ENCODE results near the gene TAF4B.

The TAF4B gene

DNA sequence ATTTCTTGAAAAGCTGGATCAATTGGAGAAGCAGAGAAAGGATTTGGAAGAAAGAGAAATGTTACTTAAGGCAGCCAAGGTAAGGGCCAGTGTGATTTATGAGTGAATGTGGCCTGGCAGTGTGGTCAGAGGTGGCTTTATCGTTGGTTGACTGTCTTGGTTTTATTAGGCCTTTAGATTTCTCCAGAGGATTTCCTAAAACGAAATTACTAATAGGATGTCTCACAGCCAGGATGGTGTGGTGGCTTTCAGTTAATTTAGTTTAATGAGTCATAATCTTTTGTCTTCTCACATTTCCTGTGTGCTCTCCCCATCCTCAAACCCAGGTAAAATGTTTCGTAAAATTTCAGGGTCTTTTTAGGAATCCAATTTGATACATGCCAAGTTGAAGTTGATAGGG is 100.8 kb downstream of the TAF4B start:
- no peak overlapping the region for H3K4me3 ChIP-seq (ENCODE audit: low read depth, low read length)
- no peaks in the 10 kb centered on the region for H3K9me3 ChIP-seq (ENCODE audit: control insufficient read depth, insufficient read depth, low read depth, low read length)
- peaks cover 5 to 20% of the 10 kb centered on the region in 2 experiments; a peak in 2 of 3 replicates for H3K36me3 ChIP-seq (ENCODE audit: control insufficient read depth in 2 of 2, insufficient read depth in 1 of 2, low read length in 2 of 2)
- CTCF ChIA-PET, result interaction anchor here (0.6 kb wide), 1 partner anchor 720 kb away, joined by 3 read pairs; no protein-coding TSS in a partner anchor
- H3K27ac ChIP-seq (ENCODE audit: extremely low read depth, low read depth, low read length), result no peak overlapping the region
- H3K4me1 ChIP-seq (ENCODE audit: control insufficient read depth, insufficient read depth, low read length), result no peaks in the 10 kb centered on the region
- TF ChIP-seq ZNF677 (tag by site-specific recombination; IDR thresholded peaks at IDR 0.05) (no peak), YY2 (tag by site-specific recombination; IDR thresholded peaks at IDR 0.05) (no peak), ZNF114 (tag by site-specific recombination; IDR thresholded peaks at IDR 0.05) (no peak), ZNF350 (tag by site-specific recombination; IDR thresholded peaks at IDR 0.05) (no peak), SCRT1 (tag by site-specific recombination; IDR thresholded peaks at IDR 0.05; ENCODE audit: borderline replicate concordance) (no peak)
- TF ChIP-seq, protein P1, sequence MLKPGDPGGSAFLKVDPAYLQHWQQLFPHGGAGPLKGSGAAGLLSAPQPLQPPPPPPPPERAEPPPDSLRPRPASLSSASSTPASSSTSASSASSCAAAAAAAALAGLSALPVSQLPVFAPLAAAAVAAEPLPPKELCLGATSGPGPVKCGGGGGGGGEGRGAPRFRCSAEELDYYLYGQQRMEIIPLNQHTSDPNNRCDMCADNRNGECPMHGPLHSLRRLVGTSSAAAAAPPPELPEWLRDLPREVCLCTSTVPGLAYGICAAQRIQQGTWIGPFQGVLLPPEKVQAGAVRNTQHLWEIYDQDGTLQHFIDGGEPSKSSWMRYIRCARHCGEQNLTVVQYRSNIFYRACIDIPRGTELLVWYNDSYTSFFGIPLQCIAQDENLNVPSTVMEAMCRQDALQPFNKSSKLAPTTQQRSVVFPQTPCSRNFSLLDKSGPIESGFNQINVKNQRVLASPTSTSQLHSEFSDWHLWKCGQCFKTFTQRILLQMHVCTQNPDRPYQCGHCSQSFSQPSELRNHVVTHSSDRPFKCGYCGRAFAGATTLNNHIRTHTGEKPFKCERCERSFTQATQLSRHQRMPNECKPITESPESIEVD (tag by site-specific recombination; IDR thresholded peaks at IDR 0.05), result no peak
- TF ChIP-seq, protein P2, sequence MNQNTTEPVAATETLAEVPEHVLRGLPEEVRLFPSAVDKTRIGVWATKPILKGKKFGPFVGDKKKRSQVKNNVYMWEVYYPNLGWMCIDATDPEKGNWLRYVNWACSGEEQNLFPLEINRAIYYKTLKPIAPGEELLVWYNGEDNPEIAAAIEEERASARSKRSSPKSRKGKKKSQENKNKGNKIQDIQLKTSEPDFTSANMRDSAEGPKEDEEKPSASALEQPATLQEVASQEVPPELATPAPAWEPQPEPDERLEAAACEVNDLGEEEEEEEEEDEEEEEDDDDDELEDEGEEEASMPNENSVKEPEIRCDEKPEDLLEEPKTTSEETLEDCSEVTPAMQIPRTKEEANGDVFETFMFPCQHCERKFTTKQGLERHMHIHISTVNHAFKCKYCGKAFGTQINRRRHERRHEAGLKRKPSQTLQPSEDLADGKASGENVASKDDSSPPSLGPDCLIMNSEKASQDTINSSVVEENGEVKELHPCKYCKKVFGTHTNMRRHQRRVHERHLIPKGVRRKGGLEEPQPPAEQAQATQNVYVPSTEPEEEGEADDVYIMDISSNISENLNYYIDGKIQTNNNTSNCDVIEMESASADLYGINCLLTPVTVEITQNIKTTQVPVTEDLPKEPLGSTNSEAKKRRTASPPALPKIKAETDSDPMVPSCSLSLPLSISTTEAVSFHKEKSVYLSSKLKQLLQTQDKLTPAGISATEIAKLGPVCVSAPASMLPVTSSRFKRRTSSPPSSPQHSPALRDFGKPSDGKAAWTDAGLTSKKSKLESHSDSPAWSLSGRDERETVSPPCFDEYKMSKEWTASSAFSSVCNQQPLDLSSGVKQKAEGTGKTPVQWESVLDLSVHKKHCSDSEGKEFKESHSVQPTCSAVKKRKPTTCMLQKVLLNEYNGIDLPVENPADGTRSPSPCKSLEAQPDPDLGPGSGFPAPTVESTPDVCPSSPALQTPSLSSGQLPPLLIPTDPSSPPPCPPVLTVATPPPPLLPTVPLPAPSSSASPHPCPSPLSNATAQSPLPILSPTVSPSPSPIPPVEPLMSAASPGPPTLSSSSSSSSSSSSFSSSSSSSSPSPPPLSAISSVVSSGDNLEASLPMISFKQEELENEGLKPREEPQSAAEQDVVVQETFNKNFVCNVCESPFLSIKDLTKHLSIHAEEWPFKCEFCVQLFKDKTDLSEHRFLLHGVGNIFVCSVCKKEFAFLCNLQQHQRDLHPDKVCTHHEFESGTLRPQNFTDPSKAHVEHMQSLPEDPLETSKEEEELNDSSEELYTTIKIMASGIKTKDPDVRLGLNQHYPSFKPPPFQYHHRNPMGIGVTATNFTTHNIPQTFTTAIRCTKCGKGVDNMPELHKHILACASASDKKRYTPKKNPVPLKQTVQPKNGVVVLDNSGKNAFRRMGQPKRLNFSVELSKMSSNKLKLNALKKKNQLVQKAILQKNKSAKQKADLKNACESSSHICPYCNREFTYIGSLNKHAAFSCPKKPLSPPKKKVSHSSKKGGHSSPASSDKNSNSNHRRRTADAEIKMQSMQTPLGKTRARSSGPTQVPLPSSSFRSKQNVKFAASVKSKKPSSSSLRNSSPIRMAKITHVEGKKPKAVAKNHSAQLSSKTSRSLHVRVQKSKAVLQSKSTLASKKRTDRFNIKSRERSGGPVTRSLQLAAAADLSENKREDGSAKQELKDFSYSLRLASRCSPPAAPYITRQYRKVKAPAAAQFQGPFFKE (tag by site-specific recombination; IDR thresholded peaks at IDR 0.05; ENCODE audit: borderline replicate concordance), result no peak
- TF ChIP-seq, protein P3, sequence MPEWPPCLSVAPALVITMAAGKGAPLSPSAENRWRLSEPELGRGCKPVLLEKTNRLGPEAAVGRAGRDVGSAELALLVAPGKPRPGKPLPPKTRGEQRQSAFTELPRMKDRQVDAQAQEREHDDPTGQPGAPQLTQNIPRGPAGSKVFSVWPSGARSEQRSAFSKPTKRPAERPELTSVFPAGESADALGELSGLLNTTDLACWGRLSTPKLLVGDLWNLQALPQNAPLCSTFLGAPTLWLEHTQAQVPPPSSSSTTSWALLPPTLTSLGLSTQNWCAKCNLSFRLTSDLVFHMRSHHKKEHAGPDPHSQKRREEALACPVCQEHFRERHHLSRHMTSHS (tag by site-specific recombination; IDR thresholded peaks at IDR 0.05), result no peak
- POLR2A ChIA-PET, result no interaction called here

DNA sequence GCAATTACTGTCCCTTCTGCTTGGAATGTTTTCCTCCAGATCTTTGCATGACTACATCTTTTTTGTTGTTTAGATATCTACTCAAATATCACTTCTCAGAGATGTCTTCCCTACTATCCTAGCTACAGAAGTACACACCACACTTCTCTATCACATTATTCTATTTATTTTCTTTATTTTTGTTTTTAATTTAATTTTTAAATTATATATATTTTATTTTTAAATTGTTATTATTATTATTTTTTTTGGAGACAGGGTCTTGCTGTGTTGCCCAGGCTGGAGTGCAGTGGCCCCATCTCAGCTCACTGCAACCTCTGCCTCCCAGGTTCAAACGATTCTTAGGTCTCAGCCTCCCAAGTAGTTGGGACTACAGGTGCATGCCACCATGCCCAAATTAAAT is 106.7 kb downstream of the TAF4B start:
- Histone ChIP-seq H3K27ac (ENCODE audit: extremely low read depth, low read depth, low read length) (no peak overlapping the region), H3K4me1 (ENCODE audit: control insufficient read depth, insufficient read depth, low read length) (no peaks in the 10 kb centered on the region), H3K9me3 (ENCODE audit: control insufficient read depth, insufficient read depth, low read depth, low read length) (no peaks in the 10 kb centered on the region), H3K4me3 (ENCODE audit: low read depth, low read length) (no peak overlapping the region), H3K36me3 (ENCODE audit: control insufficient read depth in 2 of 2, insufficient read depth in 1 of 2, low read length in 2 of 2) (peaks cover 5 to 15% of the 10 kb centered on the region in 2 experiments; a peak in 2 of 3 replicates)
- POLR2A ChIA-PET, result no interaction called here
- CTCF ChIA-PET, result interaction anchor here (1.6 kb wide), 1 partner anchor 51 kb away, joined by 7 read pairs; no protein-coding TSS in a partner anchor
- TF ChIP-seq ZNF311 (tag by site-specific recombination; IDR thresholded peaks at IDR 0.05; ENCODE audit: borderline replicate concordance) (no peak), IKZF3 (tag by site-specific recombination; IDR thresholded peaks at IDR 0.05) (no peak), ZNF155 (tag by site-specific recombination; IDR thresholded peaks at IDR 0.05) (no peak), ZNF514 (tag by site-specific recombination; IDR thresholded peaks at IDR 0.05) (no peak), ZNF670 (tag by site-specific recombination; IDR thresholded peaks at IDR 0.05; ENCODE audit: low read depth) (no peak), ZNF558 (tag by site-specific recombination; IDR thresholded peaks at IDR 0.05) (no peak), ZNF658 (tag by site-specific recombination; IDR thresholded peaks at IDR 0.05) (no peak)
- TF ChIP-seq, protein P4, sequence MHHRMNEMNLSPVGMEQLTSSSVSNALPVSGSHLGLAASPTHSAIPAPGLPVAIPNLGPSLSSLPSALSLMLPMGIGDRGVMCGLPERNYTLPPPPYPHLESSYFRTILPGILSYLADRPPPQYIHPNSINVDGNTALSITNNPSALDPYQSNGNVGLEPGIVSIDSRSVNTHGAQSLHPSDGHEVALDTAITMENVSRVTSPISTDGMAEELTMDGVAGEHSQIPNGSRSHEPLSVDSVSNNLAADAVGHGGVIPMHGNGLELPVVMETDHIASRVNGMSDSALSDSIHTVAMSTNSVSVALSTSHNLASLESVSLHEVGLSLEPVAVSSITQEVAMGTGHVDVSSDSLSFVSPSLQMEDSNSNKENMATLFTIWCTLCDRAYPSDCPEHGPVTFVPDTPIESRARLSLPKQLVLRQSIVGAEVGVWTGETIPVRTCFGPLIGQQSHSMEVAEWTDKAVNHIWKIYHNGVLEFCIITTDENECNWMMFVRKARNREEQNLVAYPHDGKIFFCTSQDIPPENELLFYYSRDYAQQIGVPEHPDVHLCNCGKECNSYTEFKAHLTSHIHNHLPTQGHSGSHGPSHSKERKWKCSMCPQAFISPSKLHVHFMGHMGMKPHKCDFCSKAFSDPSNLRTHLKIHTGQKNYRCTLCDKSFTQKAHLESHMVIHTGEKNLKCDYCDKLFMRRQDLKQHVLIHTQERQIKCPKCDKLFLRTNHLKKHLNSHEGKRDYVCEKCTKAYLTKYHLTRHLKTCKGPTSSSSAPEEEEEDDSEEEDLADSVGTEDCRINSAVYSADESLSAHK (tag by site-specific recombination; IDR thresholded peaks at IDR 0.05), result no peak
- TF ChIP-seq, protein P5, sequence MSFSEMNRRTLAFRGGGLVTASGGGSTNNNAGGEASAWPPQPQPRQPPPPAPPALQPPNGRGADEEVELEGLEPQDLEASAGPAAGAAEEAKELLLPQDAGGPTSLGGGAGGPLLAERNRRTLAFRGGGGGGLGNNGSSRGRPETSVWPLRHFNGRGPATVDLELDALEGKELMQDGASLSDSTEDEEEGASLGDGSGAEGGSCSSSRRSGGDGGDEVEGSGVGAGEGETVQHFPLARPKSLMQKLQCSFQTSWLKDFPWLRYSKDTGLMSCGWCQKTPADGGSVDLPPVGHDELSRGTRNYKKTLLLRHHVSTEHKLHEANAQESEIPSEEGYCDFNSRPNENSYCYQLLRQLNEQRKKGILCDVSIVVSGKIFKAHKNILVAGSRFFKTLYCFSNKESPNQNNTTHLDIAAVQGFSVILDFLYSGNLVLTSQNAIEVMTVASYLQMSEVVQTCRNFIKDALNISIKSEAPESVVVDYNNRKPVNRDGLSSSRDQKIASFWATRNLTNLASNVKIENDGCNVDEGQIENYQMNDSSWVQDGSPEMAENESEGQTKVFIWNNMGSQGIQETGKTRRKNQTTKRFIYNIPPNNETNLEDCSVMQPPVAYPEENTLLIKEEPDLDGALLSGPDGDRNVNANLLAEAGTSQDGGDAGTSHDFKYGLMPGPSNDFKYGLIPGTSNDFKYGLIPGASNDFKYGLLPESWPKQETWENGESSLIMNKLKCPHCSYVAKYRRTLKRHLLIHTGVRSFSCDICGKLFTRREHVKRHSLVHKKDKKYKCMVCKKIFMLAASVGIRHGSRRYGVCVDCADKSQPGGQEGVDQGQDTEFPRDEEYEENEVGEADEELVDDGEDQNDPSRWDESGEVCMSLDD (tag by site-specific recombination; IDR thresholded peaks at IDR 0.05), result no peak
- TF ChIP-seq, protein P6, sequence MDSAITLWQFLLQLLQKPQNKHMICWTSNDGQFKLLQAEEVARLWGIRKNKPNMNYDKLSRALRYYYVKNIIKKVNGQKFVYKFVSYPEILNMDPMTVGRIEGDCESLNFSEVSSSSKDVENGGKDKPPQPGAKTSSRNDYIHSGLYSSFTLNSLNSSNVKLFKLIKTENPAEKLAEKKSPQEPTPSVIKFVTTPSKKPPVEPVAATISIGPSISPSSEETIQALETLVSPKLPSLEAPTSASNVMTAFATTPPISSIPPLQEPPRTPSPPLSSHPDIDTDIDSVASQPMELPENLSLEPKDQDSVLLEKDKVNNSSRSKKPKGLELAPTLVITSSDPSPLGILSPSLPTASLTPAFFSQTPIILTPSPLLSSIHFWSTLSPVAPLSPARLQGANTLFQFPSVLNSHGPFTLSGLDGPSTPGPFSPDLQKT (IDR thresholded peaks at IDR 0.05; ENCODE audit: borderline replicate concordance, low read depth, low read length), result no peak

Data from HEK293 (cell line).